Stimulated activated CD4-positive, alpha-beta T cell treated with anti-CD3 and anti-CD28 coated beads, Interleukin-15, amount 100 ng/mL, for 24 hours (primary cell): ENCODE measurements around the gene TCN1.
"Not testable (repeated sequence)": the region's sequence is repeated elsewhere in the genome, so short reads cannot be mapped to it uniquely, and the experiment has no call there.

Source experiments
- DNase-seq: peaks from one replicate; pipeline ENCODE4 v3.0.0-alpha.2; 2020

The TCN1 gene

DNA sequence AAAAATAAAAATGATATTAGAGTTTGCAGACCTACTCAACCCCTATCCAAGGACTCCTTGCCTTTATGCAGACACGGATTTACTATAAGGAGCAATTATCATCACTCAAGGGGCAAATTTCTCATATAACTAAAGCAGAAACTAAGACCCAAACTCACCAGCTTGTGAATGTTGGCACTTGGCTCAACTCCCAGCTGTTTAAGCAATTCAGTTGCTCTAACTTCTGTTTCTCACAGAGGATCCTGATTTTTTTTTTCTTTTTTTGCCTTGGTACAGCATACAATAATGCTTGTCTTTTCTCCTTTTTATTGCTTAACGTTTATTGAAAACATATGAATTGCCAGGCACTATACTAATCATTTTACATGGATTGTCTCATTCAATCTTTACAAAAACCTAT is 11.4 kb downstream of the TCN1 start:
- DNase-seq = no peak

DNA sequence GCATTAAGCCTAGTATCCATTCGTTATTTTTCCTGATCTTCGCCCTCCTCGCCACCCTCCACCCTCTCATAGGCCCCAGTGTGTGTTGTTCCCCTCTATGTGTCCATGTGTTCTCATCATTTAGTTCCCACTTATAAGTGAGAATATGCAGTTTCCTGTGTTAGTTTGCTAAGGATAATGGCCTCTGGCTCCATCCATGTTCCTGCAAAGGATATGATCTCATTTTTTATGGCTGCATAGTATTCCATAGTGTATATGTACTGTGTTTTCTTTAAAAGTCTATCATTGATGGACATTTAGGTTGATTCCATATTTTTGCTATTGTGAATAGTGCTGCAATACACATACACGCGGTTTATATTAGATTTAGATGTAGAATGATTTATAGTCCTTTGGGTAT is 14.9 kb downstream of the TCN1 start:
- not testable (repeated sequence) for DNase-seq

DNA sequence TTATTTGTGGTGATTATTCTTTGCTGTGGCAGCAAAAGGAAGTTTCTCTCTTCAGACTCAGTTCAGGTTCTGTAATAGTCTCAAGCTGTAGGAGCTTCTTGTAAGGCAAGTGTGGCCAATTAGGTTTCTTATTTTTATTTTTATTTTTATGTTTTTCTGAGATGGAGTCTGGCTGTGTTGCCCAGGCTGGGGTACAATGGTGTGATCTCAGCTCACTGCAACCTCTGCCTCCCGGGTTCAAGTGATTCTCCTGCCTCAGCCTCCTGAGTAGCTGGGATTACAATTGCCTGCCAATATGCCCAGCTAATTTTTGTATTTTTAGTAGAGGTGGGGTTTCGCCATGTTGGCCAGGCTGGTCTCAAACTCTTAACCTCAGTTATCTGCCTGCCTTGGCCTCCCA is 16.7 kb downstream of the TCN1 start:
- not testable (repeated sequence) for DNase-seq

DNA sequence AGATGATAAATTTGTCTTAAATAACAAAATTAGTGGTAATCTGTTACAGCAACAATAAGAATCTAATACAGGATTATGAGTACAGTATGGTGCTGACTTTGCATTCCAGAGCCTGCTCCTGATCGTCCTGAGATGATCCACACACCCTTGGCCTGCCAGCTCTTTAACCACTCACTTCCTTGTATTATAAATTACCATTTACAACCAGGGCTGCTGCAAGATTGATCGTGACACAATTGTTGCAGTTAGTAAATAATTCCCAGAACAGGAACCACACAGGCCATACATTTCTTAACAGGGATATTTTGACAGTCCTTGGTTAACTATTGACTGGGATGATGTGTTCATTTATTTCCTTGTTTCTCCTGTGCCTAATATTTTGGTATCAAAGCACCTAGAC is 17.2 kb downstream of the TCN1 start:
- DNase-seq = no peak

DNA sequence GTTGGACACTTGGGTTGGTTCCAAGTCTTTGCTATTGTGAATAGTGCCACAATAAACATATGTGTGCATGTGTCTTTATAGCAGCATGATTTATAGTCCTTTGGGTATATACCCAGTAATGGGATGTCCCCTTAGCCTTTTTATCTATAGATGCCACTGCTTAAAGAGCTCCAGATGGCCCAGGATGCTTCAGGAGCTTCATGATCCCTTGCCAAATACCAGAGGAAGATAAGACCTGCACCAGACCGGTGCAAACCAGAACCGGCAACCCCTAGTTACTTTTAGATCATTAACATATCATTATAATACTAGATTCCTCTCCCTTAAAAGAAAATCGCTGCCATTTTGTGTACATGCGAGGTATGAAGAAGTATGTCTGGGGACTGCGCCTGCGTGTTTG is 17.8 kb downstream of the TCN1 start:
- DNase-seq = not testable (repeated sequence)

DNA sequence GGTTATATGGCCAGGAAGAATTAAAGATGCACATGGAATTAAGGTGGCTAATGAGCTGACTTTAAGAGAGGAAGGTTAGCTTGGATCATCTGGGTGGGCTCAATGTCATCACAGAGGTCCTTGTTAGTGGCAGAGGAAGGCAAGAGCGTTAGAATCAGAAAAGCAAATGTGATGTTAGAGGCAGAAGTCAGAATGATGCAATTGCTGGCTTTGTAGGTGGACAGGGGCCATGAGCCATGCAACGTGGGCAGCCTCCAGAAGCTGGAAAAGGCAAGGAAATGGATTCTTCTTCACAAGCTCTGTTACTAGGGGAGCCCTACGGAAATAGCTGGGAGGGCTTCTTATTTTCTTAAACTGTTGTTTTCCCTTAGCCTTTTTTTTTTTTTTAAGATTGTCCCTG is 18.7 kb downstream of the TCN1 start:
- no peak for DNase-seq

DNA sequence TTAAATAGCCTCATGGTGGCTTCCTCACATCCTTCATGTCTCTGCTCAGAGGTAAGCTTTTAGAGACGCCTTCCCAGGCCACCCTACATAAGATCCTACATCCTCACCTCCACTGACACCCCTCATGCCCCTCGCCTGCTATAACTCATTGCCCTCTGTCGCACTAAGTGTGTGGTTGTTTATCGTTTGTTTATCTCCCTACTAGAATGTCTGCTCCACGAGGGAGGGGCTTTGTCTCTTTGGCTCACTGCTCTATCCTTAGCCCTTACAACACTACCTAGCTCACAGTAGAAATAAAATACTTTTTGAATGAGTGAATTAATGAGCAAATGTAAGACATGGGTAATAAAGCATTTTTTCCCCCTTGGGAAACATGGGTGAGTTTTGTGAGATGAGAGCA is 19.7 kb downstream of the TCN1 start:
- no peak for DNase-seq

DNA sequence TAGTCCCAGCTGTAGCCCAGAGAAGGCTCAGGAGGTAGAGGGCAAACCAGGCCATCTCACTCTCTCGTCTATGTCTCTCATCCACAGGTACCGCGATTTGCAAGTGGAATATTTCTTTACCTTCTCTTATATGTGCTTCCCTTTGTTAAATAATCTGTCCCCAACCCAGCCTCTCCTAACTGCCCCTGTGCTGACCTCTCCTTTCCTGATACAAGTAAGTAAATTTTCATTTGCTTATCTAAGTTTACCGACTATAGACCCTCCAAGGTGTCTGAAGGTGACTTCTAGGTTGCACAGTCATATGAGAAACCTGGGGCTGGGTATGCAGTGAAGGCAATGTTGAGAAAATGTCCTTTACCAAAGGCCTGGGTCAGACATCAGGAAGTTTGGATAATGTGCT is 20.9 kb downstream of the TCN1 start, which contains the start of gene CBLIF:
Gene CBLIF, minus strand, starts transcription at position 101 of the 400 bp plus-strand sequence. Its CDS starts 46 bp downstream, at position 55.
- no peak for DNase-seq

DNA sequence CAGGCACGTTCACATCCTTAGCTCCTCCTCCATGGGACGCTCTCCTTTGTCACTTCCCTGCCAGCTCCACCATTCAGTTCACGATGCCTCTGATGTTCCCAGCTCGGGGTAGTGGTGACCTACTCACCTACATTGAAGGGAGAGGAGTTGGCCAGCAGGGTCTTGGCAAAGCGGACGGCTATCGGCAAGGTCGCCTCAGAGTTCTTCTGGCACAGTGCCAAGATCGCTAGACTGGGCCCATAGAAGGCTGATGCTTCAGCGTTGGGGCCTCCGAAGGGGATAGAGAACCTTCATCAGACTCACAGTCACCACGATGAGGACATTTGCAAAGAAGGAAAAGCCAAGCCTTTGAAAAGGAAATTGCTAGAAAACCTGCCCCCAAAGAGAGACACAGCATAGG is 24.0 kb downstream of the TCN1 start:
- DNase-seq = no peak

DNA sequence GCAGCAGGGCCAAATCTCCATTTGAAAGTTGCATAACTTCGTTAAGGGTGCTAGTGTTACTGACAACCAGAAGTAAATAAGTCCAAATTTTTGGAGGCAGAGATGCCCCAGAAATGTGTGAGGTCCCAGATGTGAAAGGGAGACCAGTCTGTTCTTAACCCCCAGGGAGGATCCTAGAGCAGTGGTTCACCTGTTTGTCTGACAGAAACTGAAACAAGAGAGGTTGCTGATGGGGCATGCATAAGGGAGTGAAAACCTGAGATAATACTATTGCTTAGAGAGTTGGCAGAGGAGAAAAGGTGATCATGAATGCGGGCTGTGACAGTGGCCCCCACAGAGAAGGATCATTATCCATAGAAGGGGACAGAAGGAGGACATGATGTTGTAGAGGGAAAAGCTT is 24.8 kb downstream of the TCN1 start:
- no peak for DNase-seq

DNA sequence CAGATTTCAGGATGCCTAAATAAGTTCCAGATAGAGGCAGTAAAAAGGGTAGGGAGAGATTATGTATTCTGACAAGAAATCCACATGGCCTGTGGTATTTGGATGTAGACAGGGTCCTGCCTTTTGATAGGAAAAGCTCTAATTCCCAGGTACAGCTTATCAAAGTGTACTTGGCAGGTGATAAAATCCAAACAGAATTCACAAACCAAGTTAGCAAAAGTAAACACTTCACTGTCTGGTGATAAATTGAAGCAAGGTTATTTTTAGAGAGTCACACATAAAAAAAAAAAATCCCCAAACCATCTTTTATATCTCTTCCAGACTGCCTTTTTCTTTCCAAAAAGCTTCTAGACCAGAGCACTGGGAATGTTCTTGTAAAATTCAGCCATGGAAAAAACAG is 26.7 kb downstream of the TCN1 start:
- DNase-seq = no peak

DNA sequence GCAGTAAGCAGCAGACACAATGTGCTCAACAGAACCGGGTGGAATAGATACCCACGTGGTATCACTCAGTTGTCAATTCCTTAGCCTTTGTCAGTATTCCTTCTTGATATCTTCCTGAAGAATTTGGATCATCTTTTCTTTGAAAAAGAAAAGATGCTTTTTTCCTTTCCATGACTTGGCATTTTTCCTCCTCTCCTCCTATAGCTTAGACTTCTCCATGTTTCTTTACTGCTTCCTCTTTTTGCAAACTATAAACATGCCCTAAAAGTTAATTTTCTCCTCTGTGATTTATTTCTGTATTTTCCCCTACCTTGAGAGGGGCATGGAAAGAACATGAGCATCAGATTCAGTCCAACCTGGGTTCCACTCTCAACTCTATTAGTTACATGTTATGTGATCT is 32.7 kb downstream of the TCN1 start:
- no peak for DNase-seq

DNA sequence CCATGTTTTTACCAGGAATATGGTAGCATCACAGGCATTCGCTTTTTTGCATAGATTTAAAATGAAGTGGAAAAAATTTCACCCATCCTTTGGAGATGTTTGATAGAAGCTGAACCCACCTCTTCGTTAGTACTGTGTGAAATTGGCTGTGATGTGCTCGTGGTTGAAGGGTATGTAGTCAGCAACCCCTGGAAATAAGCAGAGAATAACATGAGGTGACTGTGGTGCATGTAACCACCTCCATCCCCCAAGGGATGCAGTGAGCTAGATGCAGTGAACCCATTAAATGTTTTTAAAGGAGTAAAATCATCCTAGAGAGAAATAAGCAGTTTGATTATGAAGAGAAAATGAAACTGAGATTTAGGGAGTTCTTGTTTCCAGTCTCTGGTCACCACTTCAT is 36.9 kb downstream of the TCN1 start:
- DNase-seq = no peak

DNA sequence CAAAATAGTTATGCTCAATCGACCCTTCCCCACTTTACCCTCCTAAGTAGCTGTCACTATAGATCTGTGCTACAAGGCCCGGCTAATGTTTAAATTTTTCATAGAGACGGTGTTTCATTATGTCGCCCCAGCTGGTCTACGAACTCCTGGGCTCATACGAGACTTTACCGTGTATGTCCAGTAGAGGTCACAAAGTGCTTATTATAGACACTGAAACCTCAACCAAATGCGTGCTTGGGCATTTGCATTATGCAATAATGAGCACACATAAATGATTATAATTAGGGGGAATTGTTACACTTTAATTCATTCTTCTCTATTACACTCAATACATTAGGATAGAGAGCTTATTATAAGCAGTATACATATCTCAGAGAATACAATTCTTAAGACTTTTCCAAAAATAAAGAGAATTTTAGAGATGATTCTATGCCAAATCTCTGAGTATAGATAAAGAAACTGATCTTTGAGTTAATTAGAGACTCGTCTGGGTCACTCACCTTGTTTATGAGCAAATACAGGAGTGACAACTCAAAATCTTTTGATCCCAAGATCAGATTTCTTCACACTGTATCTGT is 43.2 kb downstream of the TCN1 start:
- peak; percentile 23 for DNase-seq

DNA sequence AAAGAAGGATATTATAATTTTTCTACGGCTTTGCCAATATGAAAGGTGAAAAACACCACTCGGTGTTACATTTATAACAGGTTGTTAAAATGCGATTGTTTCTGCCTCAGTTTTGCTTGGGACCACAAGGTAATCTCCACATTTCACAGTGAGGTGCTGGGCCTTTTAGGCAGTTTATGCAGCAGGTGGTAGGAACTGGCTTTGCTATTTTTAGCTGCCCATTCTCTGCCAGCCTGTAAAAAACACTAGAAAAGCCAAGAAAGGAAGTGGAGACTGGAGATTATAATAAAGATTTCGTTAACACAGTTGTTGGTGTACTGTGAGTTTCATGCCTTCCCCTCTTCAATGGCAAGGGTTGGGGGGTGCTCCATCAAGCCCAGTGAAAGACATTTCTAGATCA is 47.7 kb downstream of the TCN1 start:
- no peak for DNase-seq

DNA sequence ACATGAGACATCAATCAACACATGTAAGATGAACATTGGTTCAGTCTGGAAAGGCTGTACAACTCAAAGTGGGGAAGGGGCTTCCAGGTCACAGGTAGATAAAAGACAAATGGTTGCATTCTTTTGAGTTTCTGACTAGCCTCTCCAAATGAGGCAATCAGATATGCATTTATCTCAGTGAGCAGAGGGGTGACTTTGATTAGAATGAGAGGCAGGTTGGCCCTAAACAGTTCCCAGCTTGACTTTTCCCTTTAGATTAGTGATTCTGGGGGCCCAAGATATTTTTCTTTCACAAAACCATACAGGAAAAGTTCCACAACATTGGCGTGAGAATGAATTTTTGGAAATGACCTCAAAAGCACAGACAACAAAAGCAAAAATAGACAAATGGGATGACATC is 49.9 kb downstream of the TCN1 start:
- not testable (repeated sequence) for DNase-seq

DNA sequence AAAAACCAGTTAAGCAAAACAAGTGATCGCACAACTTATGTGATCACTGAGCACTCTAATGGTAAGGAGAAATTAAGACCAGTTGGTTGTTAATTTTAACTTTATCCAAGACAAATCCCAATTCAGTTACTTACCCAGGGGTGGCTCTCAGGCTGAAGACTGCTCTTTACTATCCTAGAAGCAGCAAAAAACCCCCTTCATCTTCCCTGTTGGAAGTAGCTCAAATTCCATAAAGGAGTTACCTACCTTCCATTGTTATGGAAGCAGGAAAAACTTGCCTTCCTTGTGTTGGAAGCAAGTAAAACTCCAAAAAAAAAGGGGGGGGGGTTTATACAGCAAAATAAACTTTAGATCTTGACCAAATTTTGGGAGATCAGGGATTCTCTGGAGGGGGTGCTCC is 50.5 kb downstream of the TCN1 start:
- DNase-seq = no peak

DNA sequence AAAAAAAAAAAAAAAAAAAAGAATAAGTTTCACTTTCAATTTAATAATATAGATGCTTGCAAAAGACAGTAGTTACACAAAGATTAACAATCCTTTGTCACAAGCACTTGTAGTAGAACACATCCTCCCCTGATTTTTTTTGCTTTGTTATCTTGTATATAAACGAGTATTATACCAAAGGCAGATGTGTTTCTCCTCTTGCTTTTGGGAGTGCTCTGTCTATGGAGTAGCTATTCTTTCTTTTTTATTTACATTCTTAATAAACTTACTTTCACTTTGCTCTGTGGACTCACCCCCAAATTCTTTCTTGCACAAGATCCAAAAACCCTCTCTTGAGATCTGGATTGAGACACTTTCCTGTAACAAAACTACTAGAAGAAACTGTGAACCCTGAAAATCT is 52.3 kb downstream of the TCN1 start:
- no peak for DNase-seq

DNA sequence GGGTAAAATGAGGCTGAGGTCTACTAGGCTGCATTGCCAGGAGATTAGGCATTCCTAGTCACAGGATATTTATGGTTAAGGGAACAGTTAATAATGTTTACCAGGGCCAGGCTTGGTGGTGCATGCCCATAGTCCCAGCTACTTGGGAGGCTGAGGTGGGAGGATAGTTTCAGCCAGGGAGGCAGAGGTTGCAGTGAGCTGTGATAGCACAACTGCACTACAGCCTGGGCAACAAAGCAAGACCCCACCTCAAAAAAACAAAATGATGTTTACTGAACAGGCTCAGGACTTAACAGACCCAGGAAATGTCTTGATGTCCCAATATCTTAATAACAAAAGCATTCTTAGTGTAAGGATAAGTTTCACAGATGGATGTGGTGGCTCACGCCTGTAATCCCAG is 52.9 kb downstream of the TCN1 start:
- DNase-seq = no peak

DNA sequence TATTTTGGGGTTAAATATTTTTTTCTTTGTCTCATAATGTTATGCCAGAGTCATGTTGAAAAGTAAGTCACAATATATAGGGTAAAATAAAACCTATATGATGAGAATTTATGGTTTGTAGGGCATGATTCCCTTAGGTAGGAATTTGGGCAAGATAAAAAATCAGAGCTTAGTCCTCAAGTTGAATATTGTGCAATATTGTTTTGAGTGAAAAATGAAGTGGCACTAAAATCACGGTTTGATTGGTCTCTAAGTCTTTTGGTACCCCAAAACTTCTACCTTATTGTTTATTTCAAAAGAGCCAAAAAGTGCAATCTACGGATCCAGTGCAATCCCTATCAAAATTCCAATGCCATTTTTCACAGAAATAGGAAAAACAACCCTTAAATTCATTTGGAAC is 54.1 kb downstream of the TCN1 start:
- DNase-seq = no peak

DNA sequence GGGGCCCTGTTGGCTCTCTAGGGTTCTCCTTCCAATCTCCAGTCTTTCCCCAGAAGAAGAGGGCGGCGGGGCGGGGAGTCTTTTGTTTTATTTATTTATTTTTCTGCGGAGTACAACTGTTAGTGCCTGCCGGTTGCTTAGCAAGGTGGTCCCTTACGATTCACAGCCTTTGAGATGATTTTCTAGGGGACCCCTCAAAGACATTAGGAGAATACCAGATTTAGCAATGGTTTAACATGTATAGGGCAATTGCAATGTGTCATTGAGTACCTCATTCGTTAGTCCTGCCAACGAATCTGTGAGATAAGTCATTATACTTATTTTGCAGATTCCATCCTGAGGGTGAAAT is 55.4 kb downstream of the TCN1 start:
- DNase-seq = no peak

DNA sequence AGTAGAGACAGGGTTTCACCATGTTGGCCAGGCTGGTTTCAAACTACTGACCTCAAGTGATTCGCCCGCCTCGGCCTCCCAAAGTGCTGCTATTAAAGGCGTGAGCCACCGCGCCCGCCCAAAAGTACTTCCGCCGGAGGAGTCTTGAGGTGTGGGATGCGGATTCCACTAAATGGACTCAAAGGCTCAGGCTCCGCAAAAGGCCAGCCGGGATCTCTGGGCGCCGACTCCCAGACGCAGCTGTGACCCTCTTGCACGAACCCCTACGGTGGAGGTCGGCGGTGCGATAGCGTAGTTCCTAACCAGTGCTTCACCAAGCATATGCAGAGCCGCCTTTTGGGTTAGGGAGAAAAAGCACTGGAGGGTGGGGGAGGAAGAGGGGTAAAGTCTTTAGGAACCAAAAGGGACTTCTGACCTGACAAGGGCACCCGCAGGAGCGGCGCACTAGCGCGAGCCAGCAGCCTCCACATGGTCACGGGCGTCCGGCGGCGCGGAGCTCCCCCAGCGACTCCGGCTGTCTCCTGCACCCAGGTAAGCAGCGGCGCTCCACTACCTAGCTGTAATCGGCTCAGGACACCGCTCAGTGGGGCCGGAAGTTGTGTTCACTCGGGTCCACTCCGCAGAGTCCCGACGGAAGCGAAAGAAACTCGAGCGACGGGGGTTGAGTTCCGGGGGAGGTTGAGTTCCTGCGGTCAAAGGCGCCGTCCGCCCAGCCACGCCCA is 55.9 kb downstream of the TCN1 start, which contains the start of gene MRPL16:
Gene MRPL16, minus strand, starts transcription at position 590 of the 722 bp plus-strand sequence. Its CDS starts 120 bp downstream, at position 470.
- peak; percentile 92 for DNase-seq

DNA sequence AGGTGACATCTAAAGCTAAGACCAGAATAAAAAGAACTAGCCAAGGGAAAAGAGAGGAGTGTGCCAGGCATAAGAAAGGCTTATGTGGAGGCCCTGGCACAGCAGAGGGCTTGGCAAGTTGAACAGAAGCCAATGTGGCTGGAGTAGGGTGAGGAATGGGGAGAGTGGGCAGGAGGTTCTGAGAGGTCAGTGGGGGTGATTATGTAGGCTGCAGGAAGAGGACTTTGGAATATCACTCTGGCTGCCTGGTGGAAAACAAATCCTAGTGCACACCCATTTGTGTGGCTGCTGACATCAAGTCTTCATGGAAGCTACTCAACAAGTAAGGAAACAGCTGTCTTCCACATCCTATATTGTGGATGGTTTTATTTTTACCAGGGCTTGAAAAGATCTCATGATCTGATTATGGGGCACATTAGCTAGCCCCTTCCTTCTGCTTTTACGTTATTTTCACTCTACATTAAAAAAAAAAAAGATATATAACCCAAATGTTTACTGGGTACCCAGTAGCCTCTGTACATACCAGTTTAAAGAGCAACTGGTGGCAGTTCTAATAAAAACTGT is 59.2 kb downstream of the TCN1 start:
- DNase-seq = no peak

DNA sequence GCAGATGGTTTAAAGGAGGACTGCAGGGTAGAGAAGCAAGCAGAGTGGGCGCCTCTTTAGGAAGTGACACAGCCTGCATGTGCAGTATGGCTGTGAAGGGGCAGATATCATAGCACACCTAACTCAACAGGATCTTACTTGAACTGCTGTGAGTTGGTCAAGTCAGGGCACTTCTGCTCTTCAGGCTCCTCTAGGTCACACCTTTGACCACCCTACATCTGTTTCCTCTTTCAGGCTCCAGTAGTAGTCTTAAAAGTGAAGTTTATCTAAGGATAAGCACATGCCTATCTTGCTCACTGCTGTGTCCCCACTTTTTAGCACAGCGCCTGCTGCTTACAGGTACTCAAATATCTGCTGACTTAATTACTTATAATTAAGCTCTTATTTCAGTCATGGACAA is 62.2 kb downstream of the TCN1 start:
- DNase-seq = no peak
